AG09309 (cell line): ENCODE data around the gene DDX3X.
"Not testable (repeated sequence)": the region's sequence is repeated elsewhere in the genome, so short reads cannot be mapped to it uniquely, and the experiment has no call there.

Experiments
- DNase-seq: peaks from one replicate; pipeline ENCODE4 v3.0.0-alpha.2; 2010; ENCODE audit warnings: low read depth
- H3K4me3 ChIP-seq: 2 replicates; pipeline ENCODE4 v1.5.1; 2011; ENCODE audit warnings: mild to moderate bottlenecking, low read depth, low read length, moderate library complexity; ENCODE audit not compliant: control insufficient read depth
- CTCF ChIP-seq: IDR thresholded peaks from 2 replicates; pipeline ENCODE4 v1.5.1; 2011; ENCODE audit warnings: mild to moderate bottlenecking, low read depth, low read length, inconsistent platforms; ENCODE audit not compliant: insufficient read depth, control insufficient read depth; ENCODE audit errors: missing control alignments

DDX3X gene

GRCh38 chrX:41408576-41408975 lies 74.6 kb downstream of the DDX3X start:
- TF ChIP-seq CTCF = no peak
- no peak overlapping the region for H3K4me3 ChIP-seq
- DNase-seq = no peak

GRCh38 chrX:41409006-41409405 lies 75.0 kb downstream of the DDX3X start:
- no peak overlapping the region for H3K4me3 ChIP-seq
- DNase-seq = no peak
- no peak for TF ChIP-seq CTCF

GRCh38 chrX:41411222-41411621 lies 77.3 kb downstream of the DDX3X start:
- DNase-seq = not testable (repeated sequence)

GRCh38 chrX:41412261-41413081 lies 78.5 kb downstream of the DDX3X start:
- TF ChIP-seq CTCF = no peak
- no peak overlapping the region for H3K4me3 ChIP-seq
- DNase-seq = no peak

More at GRCh38 chrX:41411222-41411621, 77.3 kb downstream of the DDX3X start:
- not testable (repeated sequence) for H3K4me3 ChIP-seq
